ENCODE measurements around the gene ADIPOQ. TPM values are rescaled to one million over a fixed set of nuclear protein-coding genes. Genes with fewer than 3 reads are reported as not detected.
"Not testable (repeated sequence)": the region's sequence is repeated elsewhere in the genome, so short reads cannot be mapped to it uniquely, and the experiment has no call there.

Gene ADIPOQ
- total RNA-seq, 1 experiment from 2014 or later = not detected

DNA sequence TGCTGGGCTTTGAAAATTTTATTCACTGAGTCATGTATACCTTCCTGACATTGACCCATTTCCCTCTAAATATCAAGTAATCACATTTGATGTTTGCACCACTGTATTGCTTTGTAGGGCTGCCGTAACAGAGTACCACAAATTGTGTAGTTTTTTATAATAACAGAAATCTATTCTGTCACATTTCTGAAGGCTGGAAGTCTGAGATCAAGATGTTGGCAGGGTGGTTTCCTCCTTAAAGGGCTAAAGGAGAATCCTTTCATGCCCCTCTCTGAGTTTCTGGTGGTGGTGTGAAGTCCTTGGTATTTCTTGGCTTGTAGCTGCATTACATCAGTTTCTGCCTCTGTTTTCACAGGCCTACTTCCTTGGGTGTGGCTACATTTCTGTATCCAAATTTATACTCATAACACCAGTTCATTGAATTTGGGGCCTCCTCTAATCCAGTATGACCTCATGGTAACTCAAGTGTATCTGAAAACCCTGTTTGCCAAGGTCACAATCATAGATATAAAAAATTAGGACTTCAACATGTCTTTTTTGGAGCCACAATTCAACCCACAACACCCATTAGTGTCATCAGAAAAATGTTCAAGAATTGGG, 58.7 kb downstream of the ADIPOQ start:
- peak; percentile 11 for DNase-seq (ENCODE audit: low spot score)

- DNase-seq (ENCODE audit: low spot score) = peak; percentile 25
Observed at GRCh38 chr3:186902154-186902553, 59.6 kb downstream of the ADIPOQ start.

DNA sequence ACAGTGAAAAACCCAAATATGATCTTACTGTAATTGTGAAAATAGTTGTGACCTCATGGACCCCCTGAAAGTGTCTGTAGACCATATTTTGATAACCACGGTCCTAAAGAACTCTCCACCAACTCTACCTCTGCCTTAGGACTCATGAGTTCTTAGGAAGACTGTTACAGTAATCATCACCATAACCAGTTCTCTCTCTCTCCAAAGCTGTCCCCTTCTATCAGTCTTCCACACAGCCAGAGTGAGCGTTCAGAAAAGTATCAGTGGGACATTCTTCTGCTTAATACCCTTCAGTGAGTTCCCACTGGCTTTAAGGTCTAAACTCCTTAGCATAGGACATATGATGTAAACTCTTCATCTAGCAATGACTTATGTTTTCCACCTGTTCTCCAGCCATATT, 60.2 kb downstream of the ADIPOQ start:
- no peak for DNase-seq (ENCODE audit: low spot score)

GRCh38 chr3:186903676-186904075, 61.2 kb downstream of the ADIPOQ start:
- not testable (repeated sequence) for DNase-seq (ENCODE audit: low spot score)

DNA sequence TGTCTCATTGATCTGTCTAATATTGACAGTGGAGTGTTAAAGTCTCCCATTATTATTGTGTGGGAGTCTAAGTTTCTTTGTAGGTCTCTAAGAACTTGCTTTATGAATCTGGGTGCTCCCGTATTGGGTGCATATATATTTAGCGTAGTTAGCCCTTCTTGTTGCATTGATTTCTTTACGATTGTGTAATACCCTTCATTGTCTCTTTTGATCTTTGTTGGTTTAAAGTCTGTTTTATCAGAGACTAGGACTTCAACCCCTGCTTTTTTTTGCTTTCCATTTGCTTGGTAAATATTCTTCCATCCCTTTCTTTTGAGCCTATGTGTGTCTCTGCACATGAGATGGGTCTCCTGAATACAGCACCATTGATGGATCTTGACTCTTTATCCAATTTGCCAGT, 64.6 kb downstream of the ADIPOQ start:
- DNase-seq (ENCODE audit: low spot score) = not testable (repeated sequence)

Other genes starting within 250 kb of the ADIPOQ start
- gene AHSG, start 229.7 kb upstream of the ADIPOQ start, total RNA-seq (2014; rRNA removed; shearing (Covaris generic)) = not detected in 2 replicates
- gene FETUB, start 202.3 kb upstream of the ADIPOQ start, total RNA-seq (2014; rRNA removed; shearing (Covaris generic)) = 0.45 TPM in 1 of 2 replicates, not detected in the other
- not detected in 2 replicates for gene HRG, start 176.7 kb upstream of the ADIPOQ start, total RNA-seq (2014; rRNA removed; shearing (Covaris generic))
- gene KNG1, start 125.4 kb upstream of the ADIPOQ start, total RNA-seq (2014; rRNA removed; shearing (Covaris generic)) = not detected in 2 replicates
- gene EIF4A2, start 59.1 kb upstream of the ADIPOQ start, total RNA-seq (2014; rRNA removed; shearing (Covaris generic)) = 384 and 473 TPM in 2 replicates
- gene RFC4, start 36.2 kb upstream of the ADIPOQ start, total RNA-seq (2014; rRNA removed; shearing (Covaris generic)) = 141 and 172 TPM in 2 replicates
- 5.3 and 9.4 TPM in 2 replicates for gene ST6GAL1, start 87.8 kb downstream of the ADIPOQ start, total RNA-seq (2014; rRNA removed; shearing (Covaris generic))